ENCODE data around the gene SH2B2. TPM values are rescaled to one million over a fixed set of nuclear protein-coding genes. Genes with fewer than 3 reads are reported as not detected.

Gene SH2B2
- total and polyA plus RNA-seq, 2 experiments from 2014 or later: 0.86 to 1.1 TPM

DNA sequence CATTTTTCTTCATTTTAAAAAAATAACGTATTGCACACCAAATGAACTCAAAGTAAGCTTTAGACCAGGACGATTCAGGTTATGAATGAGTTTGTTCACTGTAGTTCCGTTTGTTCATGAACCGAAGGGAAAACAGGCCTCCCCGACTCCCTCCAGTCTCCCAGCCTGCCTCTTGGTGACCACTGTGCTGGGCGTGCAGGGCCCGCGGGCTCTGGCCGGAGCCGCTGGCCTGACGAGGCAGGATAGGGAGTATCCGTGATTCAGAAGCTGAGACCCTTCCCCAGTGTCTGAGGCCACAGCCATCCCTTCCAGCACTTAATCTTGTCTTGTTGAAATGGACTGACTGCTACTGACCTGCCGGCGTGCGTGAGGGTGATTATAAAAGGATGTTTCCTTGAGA lies 30.8 kb upstream of the SH2B2 start:
- DNase-seq: no peak
- H3K36me3 ChIP-seq (ENCODE audit: low read depth): no peaks in the 10 kb centered on the region
- no peaks in the 10 kb centered on the region for H3K79me2 ChIP-seq (ENCODE audit: insufficient read depth)
- H3K9me3 ChIP-seq (ENCODE audit: low read depth): no peaks in the 10 kb centered on the region
- H3K9ac ChIP-seq: no peak overlapping the region
- 94 to 95% methylated on average over 15 of the region's 15 CpGs for WGBS, 2 experiments (ENCODE audit: low coverage in 1 of 2, low lambda C conversion rate in 2 of 2, missing lambda C conversion rate in 2 of 2)
- no peaks in the 10 kb centered on the region for H3K9me2 ChIP-seq (ENCODE audit: insufficient read depth)
- no peak overlapping the region for H3K4me3 ChIP-seq
- no peaks in the 10 kb centered on the region for H3K4me1 ChIP-seq (ENCODE audit: insufficient read depth)
- in situ Hi-C loops (cut with MboI): no loop called here
- no peaks in the 10 kb centered on the region for H3K27me3 ChIP-seq (replicated peaks; ENCODE audit: insufficient read depth)
- H3K4me2 ChIP-seq (ENCODE audit: unreplicated experiment): no peak overlapping the region
- H3K27ac ChIP-seq: no peak overlapping the region
- H3F3A ChIP-seq (ENCODE audit: insufficient read depth): no peaks in the 10 kb centered on the region
- H2AFZ ChIP-seq: no peak overlapping the region
- TF ChIP-seq EZH2phosphoT487 (IDR thresholded peaks at IDR 0.05; ENCODE audit: insufficient read depth, low read depth) (no peak), EZH2 (IDR thresholded peaks at IDR 0.05; ENCODE audit: insufficient read depth, poor library complexity, severe bottlenecking) (no peak)
- no peaks in the 10 kb centered on the region for H4K20me1 ChIP-seq (ENCODE audit: insufficient read depth)

DNA sequence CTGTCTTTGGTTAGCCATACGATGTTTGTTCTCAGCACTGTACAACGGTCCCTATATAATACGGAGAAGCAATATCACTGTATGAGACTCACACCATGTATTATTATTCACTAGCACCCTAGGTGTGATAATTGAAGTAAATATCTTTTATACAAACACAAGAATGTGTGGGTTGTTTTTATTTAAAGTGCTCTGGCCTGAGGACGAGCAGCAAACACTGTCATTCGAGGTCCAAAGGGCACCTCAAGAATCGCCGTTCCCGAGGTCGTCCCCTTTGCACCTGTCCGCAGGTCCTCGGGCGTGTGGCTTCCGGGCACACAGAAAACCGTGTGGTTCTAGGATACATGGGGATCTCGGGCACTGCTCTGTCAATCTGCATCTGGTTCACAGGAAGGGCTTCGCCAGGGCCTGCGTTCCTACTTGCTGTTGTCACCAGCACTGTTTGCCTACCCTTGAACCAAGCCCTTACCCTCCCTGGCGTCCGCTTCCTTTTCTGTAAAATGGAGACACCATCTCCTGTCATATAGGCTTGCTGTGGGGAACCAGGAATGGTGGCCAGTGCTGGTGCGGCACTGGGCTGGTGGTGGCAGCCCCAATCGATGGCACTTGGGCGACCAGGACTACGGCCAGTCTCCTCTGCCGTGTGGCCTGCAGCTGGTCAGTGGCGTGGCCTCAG lies 28.5 kb upstream of the SH2B2 start:
- DNase-seq: no peak
- in situ Hi-C loops (cut with MboI): no loop called here
- H3K4me2 ChIP-seq (ENCODE audit: unreplicated experiment): no peak overlapping the region
- H3F3A ChIP-seq (ENCODE audit: insufficient read depth): no peaks in the 10 kb centered on the region
- no peaks in the 10 kb centered on the region for H3K9me2 ChIP-seq (ENCODE audit: insufficient read depth)
- H3K4me3 ChIP-seq: no peak overlapping the region
- H3K9ac ChIP-seq: no peak overlapping the region
- no peak for TF ChIP-seq EZH2 (IDR thresholded peaks at IDR 0.05; ENCODE audit: insufficient read depth, poor library complexity, severe bottlenecking)
- TF ChIP-seq EZH2phosphoT487 (IDR thresholded peaks at IDR 0.05; ENCODE audit: insufficient read depth, low read depth): no peak
- no peaks in the 10 kb centered on the region for H3K36me3 ChIP-seq (ENCODE audit: low read depth)
- H3K4me1 ChIP-seq (ENCODE audit: insufficient read depth): no peaks in the 10 kb centered on the region
- no peak overlapping the region for H2AFZ ChIP-seq
- no peak overlapping the region for H3K27ac ChIP-seq
- 93 to 94% methylated on average over 25 of the region's 25 CpGs for WGBS, 2 experiments (ENCODE audit: low coverage in 1 of 2, low lambda C conversion rate in 2 of 2, missing lambda C conversion rate in 2 of 2)
- H3K79me2 ChIP-seq (ENCODE audit: insufficient read depth): no peaks in the 10 kb centered on the region
- H4K20me1 ChIP-seq (ENCODE audit: insufficient read depth): no peaks in the 10 kb centered on the region
- H3K27me3 ChIP-seq (replicated peaks; ENCODE audit: insufficient read depth): no peaks in the 10 kb centered on the region
- no peaks in the 10 kb centered on the region for H3K9me3 ChIP-seq (ENCODE audit: low read depth)

DNA sequence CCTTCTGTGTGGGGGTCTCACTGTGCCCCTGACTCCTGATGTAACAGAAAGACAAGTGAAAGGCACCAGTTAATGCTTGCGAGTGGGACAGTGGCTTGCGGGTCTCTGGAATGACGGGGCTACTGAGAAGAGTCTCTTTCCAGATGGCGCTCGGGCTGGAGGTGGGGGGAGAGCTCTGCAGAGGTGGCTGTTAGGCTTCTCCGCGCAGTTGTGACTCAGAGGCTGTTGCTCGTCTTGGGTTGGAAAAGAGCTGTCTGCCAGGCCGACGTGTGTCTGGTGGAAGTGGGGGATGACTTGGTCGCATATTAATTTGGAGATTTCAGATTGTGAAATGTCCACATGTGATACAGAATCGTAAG lies 27.9 kb upstream of the SH2B2 start:
- no peak overlapping the region for H3K4me2 ChIP-seq (ENCODE audit: unreplicated experiment)
- WGBS, 2 experiments (ENCODE audit: low coverage in 1 of 2, low lambda C conversion rate in 2 of 2, missing lambda C conversion rate in 2 of 2): 78 to 80% methylated on average over 12 of the region's 12 CpGs
- no peaks in the 10 kb centered on the region for H3F3A ChIP-seq (ENCODE audit: insufficient read depth)
- no peak for DNase-seq
- TF ChIP-seq EZH2phosphoT487 (IDR thresholded peaks at IDR 0.05; ENCODE audit: insufficient read depth, low read depth): no peak
- no peak for TF ChIP-seq EZH2 (IDR thresholded peaks at IDR 0.05; ENCODE audit: insufficient read depth, poor library complexity, severe bottlenecking)
- no peaks in the 10 kb centered on the region for H3K9me3 ChIP-seq (ENCODE audit: low read depth)
- no peaks in the 10 kb centered on the region for H3K4me1 ChIP-seq (ENCODE audit: insufficient read depth)
- no peaks in the 10 kb centered on the region for H3K36me3 ChIP-seq (ENCODE audit: low read depth)
- no peaks in the 10 kb centered on the region for H3K79me2 ChIP-seq (ENCODE audit: insufficient read depth)
- no peaks in the 10 kb centered on the region for H3K27me3 ChIP-seq (replicated peaks; ENCODE audit: insufficient read depth)
- no peak overlapping the region for H3K4me3 ChIP-seq
- H2AFZ ChIP-seq: no peak overlapping the region
- in situ Hi-C loops (cut with MboI): no loop called here
- H3K9ac ChIP-seq: no peak overlapping the region
- H3K27ac ChIP-seq: no peak overlapping the region
- H4K20me1 ChIP-seq (ENCODE audit: insufficient read depth): no peaks in the 10 kb centered on the region
- no peaks in the 10 kb centered on the region for H3K9me2 ChIP-seq (ENCODE audit: insufficient read depth)

DNA sequence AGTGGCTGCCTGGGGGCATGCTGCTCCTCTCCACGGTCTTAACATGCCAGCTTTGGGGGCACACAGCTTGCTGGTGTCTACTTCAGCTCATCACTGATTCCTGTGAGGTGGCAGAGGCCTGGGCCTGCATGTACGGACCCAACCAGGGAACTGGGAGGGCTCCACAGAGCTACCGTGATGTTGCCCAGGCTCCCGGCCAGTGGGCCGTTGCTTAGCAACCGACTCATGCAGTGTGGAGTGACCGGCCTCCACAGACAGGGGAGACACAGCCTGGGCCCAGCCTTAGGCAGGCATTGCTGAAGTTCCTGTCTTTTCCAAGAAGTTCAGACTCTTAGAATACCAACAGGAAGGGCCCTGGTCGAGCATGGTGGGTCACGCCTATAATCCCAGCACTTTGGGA lies 25.8 kb upstream of the SH2B2 start:
- WGBS, 2 experiments (ENCODE audit: low coverage in 1 of 2, low lambda C conversion rate in 2 of 2, missing lambda C conversion rate in 2 of 2): 45 to 48% methylated on average over 9 of the region's 9 CpGs
- in situ Hi-C loops (cut with MboI): no loop called here

More for the DNA sequence above, 25.8 kb upstream of the SH2B2 start:
- Histone ChIP-seq H3F3A (ENCODE audit: insufficient read depth) (no peaks in the 10 kb centered on the region), H3K9me3 (ENCODE audit: low read depth) (no peaks in the 10 kb centered on the region), H3K4me3 (no peak overlapping the region), H3K27ac (no peak overlapping the region), H3K36me3 (ENCODE audit: low read depth) (no peaks in the 10 kb centered on the region), H3K79me2 (ENCODE audit: insufficient read depth) (no peaks in the 10 kb centered on the region), H3K4me2 (ENCODE audit: unreplicated experiment) (no peak overlapping the region), H3K27me3 (replicated peaks; ENCODE audit: insufficient read depth) (no peaks in the 10 kb centered on the region), H2AFZ (no peak overlapping the region), H4K20me1 (ENCODE audit: insufficient read depth) (no peaks in the 10 kb centered on the region), H3K4me1 (ENCODE audit: insufficient read depth) (no peaks in the 10 kb centered on the region), H3K9ac (no peak overlapping the region), H3K9me2 (ENCODE audit: insufficient read depth) (no peaks in the 10 kb centered on the region)
- DNase-seq: peak; percentile 54
- TF ChIP-seq EZH2phosphoT487 (IDR thresholded peaks at IDR 0.05; ENCODE audit: insufficient read depth, low read depth) (no peak), EZH2 (IDR thresholded peaks at IDR 0.05; ENCODE audit: insufficient read depth, poor library complexity, severe bottlenecking) (no peak)
